Ectodermal cell (in vitro differentiated cells): Measurements from ENCODE around the gene RAG2.
"Not testable (repeated sequence)": the region's sequence is repeated elsewhere in the genome, so short reads cannot be mapped to it uniquely, and the experiment has no call there.

ENCODE experiments used
- H3K27ac ChIP-seq: 2 replicates; pipeline ENCODE4 v1.7.0; 2013; ENCODE audit warnings: mild to moderate bottlenecking, low read depth, low read length; ENCODE audit not compliant: insufficient read depth, poor library complexity, severe bottlenecking
- H3K27me3 ChIP-seq: 2 replicates; pipeline ENCODE4 v1.7.0; 2013; ENCODE audit warnings: mild to moderate bottlenecking, low read length; ENCODE audit not compliant: insufficient read depth, control insufficient read depth, poor library complexity, severe bottlenecking
- H3K36me3 ChIP-seq: one replicate; pipeline ENCODE4 v1.7.0; 2013; ENCODE audit warnings: low read length; ENCODE audit not compliant: control insufficient read depth, insufficient read depth
- H3K4me1 ChIP-seq: one replicate; pipeline ENCODE4 v1.7.0; 2013; ENCODE audit warnings: low read length; ENCODE audit not compliant: control insufficient read depth, insufficient read depth
- H3K4me3 ChIP-seq: 2 replicates; pipeline ENCODE4 v1.7.0; 2013; ENCODE audit warnings: low read depth, low read length, control low read depth; ENCODE audit not compliant: insufficient read depth
- H3K9me3 ChIP-seq: 2 replicates; pipeline ENCODE4 v1.7.0; 2013; ENCODE audit warnings: mild to moderate bottlenecking, low read length, moderate library complexity; ENCODE audit not compliant: control insufficient read depth
- WGBS, 2 experiments: methylation state at CpG; one replicate each; pipeline ENCODE4 v1.1.7; 2013; ENCODE audit warnings: missing lambda C conversion rate in 2 of 2; 5-methylcytosine and 5-hydroxymethylcytosine counted together

The RAG2 gene

DNA sequence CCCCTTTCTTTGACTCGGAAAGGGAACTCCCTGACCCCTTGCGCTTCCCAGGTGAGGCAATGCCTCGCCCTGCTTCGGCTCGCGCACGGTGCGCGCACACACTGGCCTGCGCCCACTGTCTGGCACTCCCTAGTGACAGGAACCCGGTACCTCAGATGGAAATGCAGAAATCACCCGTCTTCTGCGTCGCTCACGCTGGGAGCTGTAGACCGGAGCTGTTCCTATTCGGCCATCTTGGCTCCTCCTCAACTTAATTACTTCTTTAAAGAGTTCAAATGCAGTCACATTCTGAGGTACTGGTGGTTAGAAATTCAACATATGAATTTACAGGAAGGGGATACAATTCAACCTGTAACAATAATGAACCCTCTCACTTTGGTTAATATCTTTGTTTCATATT lies 40.6 kb downstream of the RAG2 start:
- 93 to 98% methylated on average over 17 of the region's 17 CpGs for WGBS, 2 experiments
- H3K9me3 ChIP-seq, H3K36me3 ChIP-seq, H3K4me1 ChIP-seq, H3K4me3 ChIP-seq, H3K27ac ChIP-seq, H3K27me3 ChIP-seq: not testable (repeated sequence)

DNA sequence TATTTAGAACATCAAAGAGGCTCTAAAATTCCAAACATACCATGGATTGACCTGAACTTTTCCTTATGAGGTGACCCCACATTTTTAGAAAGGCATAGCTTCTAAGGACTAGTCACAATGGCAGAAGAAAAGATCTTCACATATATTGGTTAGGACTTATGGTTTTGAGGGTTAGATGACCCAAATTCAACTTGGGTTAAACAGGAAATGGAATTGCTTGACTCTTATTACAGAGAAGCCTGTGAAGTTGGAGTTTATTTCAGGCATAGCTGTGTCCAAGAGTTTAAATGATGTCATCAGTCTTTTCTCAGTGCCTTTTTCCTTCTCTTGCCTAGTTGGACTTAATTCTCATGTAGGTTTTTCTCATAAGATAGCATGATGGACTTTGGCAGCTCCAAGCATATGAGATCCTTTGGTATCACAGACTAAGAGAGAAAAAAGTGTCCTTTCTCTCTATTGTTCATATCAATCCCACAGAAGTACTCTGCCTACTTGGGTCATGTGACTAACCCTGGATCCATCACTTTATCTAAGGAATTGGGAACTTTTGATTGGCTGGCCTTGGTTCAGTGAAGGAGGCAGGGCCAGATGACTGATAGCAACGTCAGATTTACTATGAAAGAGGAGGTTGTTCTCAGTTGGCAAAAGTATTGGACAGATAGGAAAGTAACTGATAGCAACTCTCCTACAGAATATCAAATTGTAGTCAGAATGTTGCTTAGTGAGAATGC lies 47.5 kb downstream of the RAG2 start:
- peaks cover 2% of the 10 kb centered on the region for H3K9me3 ChIP-seq
- H3K4me1 ChIP-seq: no peaks in the 10 kb centered on the region
- no peaks in the 10 kb centered on the region for H3K27me3 ChIP-seq
- no peaks in the 10 kb centered on the region for H3K36me3 ChIP-seq
- H3K4me3 ChIP-seq: no peak overlapping the region
- no peak overlapping the region for H3K27ac ChIP-seq
- 85 to 100% methylated on average over 1 of the region's 1 CpG for WGBS, 2 experiments
